Measurements from ENCODE around the gene ARHGAP12.
"Not testable (repeated sequence)": the region's sequence is repeated elsewhere in the genome, so short reads cannot be mapped to it uniquely, and the experiment has no call there.

Gene ARHGAP12

GRCh38 chr10:31816318-31816717 lies 112.3 kb downstream of the ARHGAP12 start:
- DNase-seq, result no peak

GRCh38 chr10:31808258-31809218 lies 120.1 kb downstream of the ARHGAP12 start:
- no peak for DNase-seq

- no peak for DNase-seq
Observed at GRCh38 chr10:31804352-31804810, 124.2 kb downstream of the ARHGAP12 start.

- no peak for DNase-seq
Observed at GRCh38 chr10:31803606-31804351, 124.9 kb downstream of the ARHGAP12 start.

- DNase-seq, result no peak
Observed at GRCh38 chr10:31799181-31799580, 129.4 kb downstream of the ARHGAP12 start.

GRCh38 chr10:31792745-31793144 lies 135.9 kb downstream of the ARHGAP12 start:
- DNase-seq, result no peak

- no peak for DNase-seq
Observed at GRCh38 chr10:31789555-31789954, 139.1 kb downstream of the ARHGAP12 start.

GRCh38 chr10:31782701-31783100 lies 145.9 kb downstream of the ARHGAP12 start:
- no peak for DNase-seq

GRCh38 chr10:31780717-31781116 lies 147.9 kb downstream of the ARHGAP12 start:
- DNase-seq, result no peak

GRCh38 chr10:31778627-31779026 lies 150.0 kb downstream of the ARHGAP12 start:
- DNase-seq, result no peak

- DNase-seq, result no peak
Observed at GRCh38 chr10:31776159-31776558, 152.5 kb downstream of the ARHGAP12 start.

GRCh38 chr10:31774928-31775650 lies 153.5 kb downstream of the ARHGAP12 start:
- no peak for DNase-seq

GRCh38 chr10:31774299-31774900 lies 154.2 kb downstream of the ARHGAP12 start:
- no peak for DNase-seq

- no peak for DNase-seq
Observed at GRCh38 chr10:31773749-31774298, 154.8 kb downstream of the ARHGAP12 start.

- no peak for DNase-seq
Observed at GRCh38 chr10:31771331-31771831, 157.2 kb downstream of the ARHGAP12 start.

- no peak for DNase-seq
Observed at GRCh38 chr10:31770307-31770902, 158.2 kb downstream of the ARHGAP12 start.

- no peak for DNase-seq
Observed at GRCh38 chr10:31769564-31769963, 159.1 kb downstream of the ARHGAP12 start.

- DNase-seq, result not testable (repeated sequence)
Observed at GRCh38 chr10:31768935-31769334, 159.7 kb downstream of the ARHGAP12 start.

- no peak for DNase-seq
Observed at GRCh38 chr10:31768467-31768866, 160.2 kb downstream of the ARHGAP12 start.

- DNase-seq, result no peak
Observed at GRCh38 chr10:31765541-31765940, 163.1 kb downstream of the ARHGAP12 start.

- DNase-seq, result no peak
Observed at GRCh38 chr10:31762316-31762715, 166.3 kb downstream of the ARHGAP12 start.

- DNase-seq, result no peak
Observed at GRCh38 chr10:31761156-31761555, 167.5 kb downstream of the ARHGAP12 start.

Data from NCI-H2081 treated with DMSO at 0.1 percent for 48 hours (cell line).